Pancreas (tissue), 10 donors: ENCODE results near the gene MTMR1. TPM values are rescaled to one million over a fixed set of nuclear protein-coding genes. Genes with fewer than 3 reads are reported as not detected.
A peak's percentile ranks its signal among the peaks of the same experiment; 100 is the strongest.

Experiments
- ATAC-seq, 4 donors: fragments of 200-7000 bp; cut with Tn5 transposase; one replicate each; pipeline versions ENCODE4 v1.8.0 to v1.9.1; 2020; ENCODE audit warnings: mild to moderate bottlenecking in 4 of 4, moderate library complexity in 4 of 4
- DNase-seq, 6 donors: peaks; one replicate each; pipeline ENCODE4 v3.0.0-alpha.2; 2020
- FAIRE-seq: peaks from 2 replicates; lab custom pipeline; 2012; peaks lifted over from hg19 to GRCh38; lab: Jason Lieb, UNC
- H3K27ac ChIP-seq, 4 donors: fragments of 200-600 bp; sonication (generic); 1 replicate in 3 of 4; 2 replicates in 1 of 4; pipeline versions ENCODE4 v1.5.0 to v1.8.0; 2020
- H3K27me3 ChIP-seq, 4 donors: fragments of 200-600 bp; one replicate each; pipeline ENCODE4 v1.8.0; 2021
- H3K36me3 ChIP-seq, 3 donors: fragments of 200-600 bp; sonication (generic) in 1 of 3; one replicate each; pipeline versions ENCODE4 v1.5.0 to v1.8.0; 2020 to 2021
- H3K4me1 ChIP-seq, 3 donors: fragments of 200-600 bp; one replicate each; pipeline ENCODE4 v1.8.0; 2021
- H3K4me3 ChIP-seq, 4 donors: fragments of 200-600 bp; sonication (generic) in 2 of 4; one replicate each; pipeline versions ENCODE4 v1.5.0 to v1.8.0; 2020 to 2021
- H3K9me3 ChIP-seq, 4 donors: fragments of 200-600 bp; one replicate each; pipeline ENCODE4 v1.8.0; 2021
- CTCF ChIP-seq, 4 donors: fragments of 200-600 bp; sonication (generic) in 3 of 4; IDR thresholded peaks; one replicate each; pipeline versions ENCODE4 v1.5.0 to v1.8.0; 2021; ENCODE audit warnings: antibody characterized with exemption in 4 of 4
- WGBS, 2 donors: extraction: QIAGEN DNeasy Blood & Tissue Kit; methylation state at CpG; one replicate each; pipeline ENCODE4 v1.1.7; 2013; 5-methylcytosine and 5-hydroxymethylcytosine counted together
- intact Hi-C, 3 donors: fragments of 100-400 bp; cut with DNase I; formaldehyde crosslinking; loops; one replicate each; pipeline versions ENCODE4 v1.11.1 to v1.14.2; 2022
- polyA plus RNA-seq, 2 donors: library from polyadenylated mRNA; stranded (reverse); fragments of 200-250 nt; gene quantifications; one replicate each; pipeline ENCODE4 v1.2.3, GENCODE V29; 2013
- total RNA-seq, 6 donors: library from RNA; stranded (reverse); fragmentation: NEBNext Ultra II Directional in 4 of 6; extraction: Animal tissue kit (Norgen Biotek cat#: 25700) in 4 of 6; gene quantifications; one replicate each; pipeline versions ENCODE4 v1.2.1 to v1.2.4, GENCODE V29; 2021 to 2023
- donor health status: healthy with polysubstance abuse.
- donor health status: DM: no; HTN: no; CAD: no; lungs with moderate emphysema.
- donor health status: DM: no; HTN: no; CAD: no.
- donor health status: control.
- donor health status: control.
- donor health status: Bipolar disorder and iron deficiency.
- donor health status: DM: yes; HTN: yes; CAD: no.
- donor health status: DM: no; HTN: no; CAD: no.
- donor health status: DM: no; HTN: no; CAD: no.
- donor health status: DM: yes; HTN: yes; CAD: no.

Gene MTMR1
- total and polyA plus RNA-seq, 8 donors, result 6.8 to 14.0 (median 10.2) TPM

GRCh38 chrX:150762258-150763165 lies 69.3 kb downstream of the MTMR1 start:
- 87 to 92% methylated on average over 36 of the region's 36 CpGs for WGBS, 2 donors
- no peak overlapping the region for H3K4me3 ChIP-seq
- no peaks in the 10 kb centered on the region for H3K27me3 ChIP-seq
- H3K9me3 ChIP-seq, result no peaks in the 10 kb centered on the region
- H3K36me3 ChIP-seq, result no peaks in the 10 kb centered on the region
- ATAC-seq (no peak), DNase-seq (no peak), FAIRE-seq (no peak)
- no peaks in the 10 kb centered on the region for H3K4me1 ChIP-seq
- no peak overlapping the region for H3K27ac ChIP-seq
- no peak for TF ChIP-seq CTCF (IDR thresholded peaks at IDR 0.05)
- intact Hi-C loops, result loop anchor here in 1 of 3 donors (10.0 kb wide), 1 partner anchor 322 kb away; no protein-coding TSS in a partner anchor

GRCh38 chrX:150763303-150763797 lies 70.2 kb downstream of the MTMR1 start:
- Histone ChIP-seq H3K27ac (no peak overlapping the region), H3K9me3 (no peaks in the 10 kb centered on the region), H3K4me3 (no peak overlapping the region), H3K27me3 (no peaks in the 10 kb centered on the region), H3K36me3 (no peaks in the 10 kb centered on the region), H3K4me1 (no peaks in the 10 kb centered on the region)
- TF ChIP-seq CTCF (IDR thresholded peaks at IDR 0.05), result no peak
- DNase-seq, result no peak
- no peak for FAIRE-seq
- whole genome bisulfite sequencing, 2 donors, result 74 to 83% methylated on average over 13 of the region's 13 CpGs
- intact Hi-C loops, result loop anchor here in 1 of 3 donors (10.0 kb wide), 1 partner anchor 321 kb away; no protein-coding TSS in a partner anchor
- ATAC-seq, result no peak

- H3K36me3 ChIP-seq, result no peaks in the 10 kb centered on the region
- H3K4me1 ChIP-seq, result no peaks in the 10 kb centered on the region
- WGBS, 2 donors, result 76 to 80% methylated on average over 9 of the region's 9 CpGs
- TF ChIP-seq CTCF (IDR thresholded peaks at IDR 0.05), result no peak
- no peak for ATAC-seq
- H3K9me3 ChIP-seq, result no peaks in the 10 kb centered on the region
- H3K27me3 ChIP-seq, result no peaks in the 10 kb centered on the region
- H3K4me3 ChIP-seq, result no peak overlapping the region
- no peak for FAIRE-seq
- DNase-seq, result peak in 1 of 6 donors; percentile 32
- intact Hi-C loops, result loop anchor here in 1 of 3 donors (10.0 kb wide), 1 partner anchor 321 kb away; no protein-coding TSS in a partner anchor
- H3K27ac ChIP-seq, result no peak overlapping the region
Observed at GRCh38 chrX:150763810-150764209, 70.6 kb downstream of the MTMR1 start.

GRCh38 chrX:150765237-150765636 lies 72.0 kb downstream of the MTMR1 start:
- H3K9me3 ChIP-seq, result no peaks in the 10 kb centered on the region
- 63 to 85% methylated on average over 9 of the region's 9 CpGs for WGBS, 2 donors
- no peak for ATAC-seq
- peak in 2 of 6 donors; percentile 4 to 21 for DNase-seq
- H3K4me3 ChIP-seq, result no peak overlapping the region
- no peak for TF ChIP-seq CTCF (IDR thresholded peaks at IDR 0.05)
- H3K27me3 ChIP-seq, result no peaks in the 10 kb centered on the region
- intact Hi-C loops, result loop anchor here in 1 of 3 donors (10.0 kb wide), 1 partner anchor 320 kb away; no protein-coding TSS in a partner anchor
- H3K4me1 ChIP-seq, result no peaks in the 10 kb centered on the region
- H3K27ac ChIP-seq, result no peak overlapping the region
- no peaks in the 10 kb centered on the region for H3K36me3 ChIP-seq
- FAIRE-seq, result no peak
